ENCODE data around the gene PHYHD1. TPM values are rescaled to one million over a fixed set of nuclear protein-coding genes. Genes with fewer than 3 reads are reported as not detected.
A peak's percentile ranks its signal among the peaks of the same experiment; 100 is the strongest.

Gene PHYHD1
- total RNA-seq: 23.6 TPM

DNA sequence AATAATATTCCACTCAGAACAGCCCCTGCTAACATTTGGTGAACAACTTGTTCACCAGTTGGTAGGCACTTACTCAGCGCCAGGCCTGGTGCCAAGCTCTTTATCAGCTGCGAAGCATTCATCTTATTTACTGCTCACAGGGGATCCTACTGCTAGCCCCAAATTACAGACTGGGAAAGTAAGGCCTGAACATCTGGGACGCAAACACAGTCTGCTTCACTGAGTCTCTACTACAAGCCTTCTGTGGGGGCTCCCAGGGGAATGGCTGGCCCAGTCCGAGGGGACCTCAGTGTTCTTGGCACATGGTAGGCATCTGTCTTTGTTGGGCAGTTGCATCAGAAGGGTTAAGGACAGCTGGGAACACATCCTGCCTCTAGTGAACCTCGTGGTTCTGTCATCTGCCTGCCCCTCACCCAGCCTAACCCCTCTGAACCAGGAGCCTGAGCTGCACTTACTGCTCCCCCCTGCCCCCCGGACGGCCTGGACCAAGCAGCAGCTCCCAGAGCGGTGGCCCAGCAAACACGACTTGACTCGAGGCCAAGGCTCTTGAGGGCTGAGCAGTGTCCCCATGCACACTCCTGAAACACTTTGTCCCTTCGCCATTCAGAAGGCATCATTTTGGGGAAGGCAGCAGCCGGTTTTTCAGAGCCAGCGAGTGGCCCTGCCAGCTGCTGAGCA, at the start of gene PHYHD1:
PHYHD1 (plus strand) TSS at position 602 of the 678 bp plus-strand sequence. CDS start 1,342 bp downstream, outside the sequence.
- Histone ChIP-seq H3K27me3 (no peaks in the 10 kb centered on the region), H3K36me3 (peaks cover 0 to 13% of the 10 kb centered on the region in 2 donors), H3K4me3 (peak within 1 kb of the TSS; percentile 57 to 65), H3K4me1 (peaks cover 76% of the 10 kb centered on the region), H3K27ac (peak within 1 kb of the TSS; percentile 96), H3K9me3 (no peaks in the 10 kb centered on the region)
- TF ChIP-seq, protein P1, sequence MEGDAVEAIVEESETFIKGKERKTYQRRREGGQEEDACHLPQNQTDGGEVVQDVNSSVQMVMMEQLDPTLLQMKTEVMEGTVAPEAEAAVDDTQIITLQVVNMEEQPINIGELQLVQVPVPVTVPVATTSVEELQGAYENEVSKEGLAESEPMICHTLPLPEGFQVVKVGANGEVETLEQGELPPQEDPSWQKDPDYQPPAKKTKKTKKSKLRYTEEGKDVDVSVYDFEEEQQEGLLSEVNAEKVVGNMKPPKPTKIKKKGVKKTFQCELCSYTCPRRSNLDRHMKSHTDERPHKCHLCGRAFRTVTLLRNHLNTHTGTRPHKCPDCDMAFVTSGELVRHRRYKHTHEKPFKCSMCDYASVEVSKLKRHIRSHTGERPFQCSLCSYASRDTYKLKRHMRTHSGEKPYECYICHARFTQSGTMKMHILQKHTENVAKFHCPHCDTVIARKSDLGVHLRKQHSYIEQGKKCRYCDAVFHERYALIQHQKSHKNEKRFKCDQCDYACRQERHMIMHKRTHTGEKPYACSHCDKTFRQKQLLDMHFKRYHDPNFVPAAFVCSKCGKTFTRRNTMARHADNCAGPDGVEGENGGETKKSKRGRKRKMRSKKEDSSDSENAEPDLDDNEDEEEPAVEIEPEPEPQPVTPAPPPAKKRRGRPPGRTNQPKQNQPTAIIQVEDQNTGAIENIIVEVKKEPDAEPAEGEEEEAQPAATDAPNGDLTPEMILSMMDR (IDR thresholded peaks at IDR 0.05): no peak
- no peak for TF ChIP-seq POLR2A (IDR thresholded peaks at IDR 0.05)
- peak in 1 of 2 donors; percentile 70 for TF ChIP-seq POLR2AphosphoS5 (IDR thresholded peaks at IDR 0.05; ENCODE audit: insufficient read depth in 1 of 2, low read depth in 1 of 2)
- intact Hi-C loops (cut with DNase I): no loop called here
- DNase-seq (ENCODE audit: extremely low spot score in 2 of 2): no peak

GRCh38 chr9:128877852-128878251, 42.9 kb upstream of the PHYHD1 start:
- H3K4me3 ChIP-seq: no peak overlapping the region
- intact Hi-C loops (cut with DNase I): no loop called here
- H3K27me3 ChIP-seq: no peaks in the 10 kb centered on the region
- H3K36me3 ChIP-seq: no peaks in the 10 kb centered on the region
- no peak overlapping the region for H3K27ac ChIP-seq
- peaks cover 22% of the 10 kb centered on the region for H3K4me1 ChIP-seq
- DNase-seq (ENCODE audit: extremely low spot score in 2 of 2): no peak
- no peak for TF ChIP-seq POLR2AphosphoS5 (IDR thresholded peaks at IDR 0.05; ENCODE audit: insufficient read depth in 1 of 2, low read depth in 1 of 2)
- no peak for TF ChIP-seq POLR2A (IDR thresholded peaks at IDR 0.05)
- TF ChIP-seq, protein P1 (IDR thresholded peaks at IDR 0.05): no peak
- H3K9me3 ChIP-seq: no peaks in the 10 kb centered on the region

DNA sequence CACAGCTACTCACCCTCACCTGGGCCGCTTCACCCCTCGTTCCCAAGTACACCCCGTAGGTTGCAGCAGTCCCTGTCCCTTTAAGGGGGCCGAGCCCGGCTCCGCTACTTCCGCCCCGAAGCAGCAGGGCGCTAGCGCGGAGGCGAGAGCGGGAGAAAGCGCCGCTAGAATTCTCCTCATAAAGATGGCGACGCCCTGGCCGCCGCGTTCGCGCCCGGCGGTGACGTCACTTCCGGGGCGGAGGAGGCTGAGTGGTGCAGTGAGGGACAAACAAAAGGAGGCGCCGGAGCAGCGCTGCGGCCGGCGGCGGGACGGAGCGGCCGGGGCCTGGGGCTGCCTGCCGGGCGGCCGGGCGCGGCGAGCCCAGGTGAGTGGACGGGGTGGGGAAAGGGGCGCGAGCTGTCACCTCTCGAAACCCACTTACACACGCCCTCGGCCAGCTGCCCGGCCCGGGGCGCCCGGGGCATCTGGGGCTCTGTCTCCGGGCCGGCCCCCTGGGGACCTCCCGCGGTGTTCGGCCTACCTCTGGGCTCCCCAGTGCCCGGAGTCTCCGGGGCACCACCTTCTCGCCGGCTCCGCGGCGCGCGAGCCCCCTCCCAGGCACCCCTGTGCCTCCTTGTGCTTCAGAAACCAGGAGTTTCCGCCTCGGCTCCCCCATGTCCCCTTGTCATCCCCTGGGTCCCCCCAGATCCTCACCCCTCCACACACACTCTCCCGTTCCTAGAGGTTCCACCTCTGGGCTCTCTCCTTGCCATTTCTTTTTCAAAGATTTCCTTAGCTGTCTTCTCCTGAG, 38.7 kb upstream of the PHYHD1 start, which contains the start of the genes KYAT1 and LRRC8A:
KYAT1 (minus strand) TSS at position 67 of the 793 bp plus-strand sequence. CDS start 36,545 bp downstream, outside the sequence.
LRRC8A (plus strand) TSS at position 250 of the 793 bp plus-strand sequence. CDS start 25,032 bp downstream, outside the sequence.
- intact Hi-C loops (cut with DNase I): no loop called here

DNA sequence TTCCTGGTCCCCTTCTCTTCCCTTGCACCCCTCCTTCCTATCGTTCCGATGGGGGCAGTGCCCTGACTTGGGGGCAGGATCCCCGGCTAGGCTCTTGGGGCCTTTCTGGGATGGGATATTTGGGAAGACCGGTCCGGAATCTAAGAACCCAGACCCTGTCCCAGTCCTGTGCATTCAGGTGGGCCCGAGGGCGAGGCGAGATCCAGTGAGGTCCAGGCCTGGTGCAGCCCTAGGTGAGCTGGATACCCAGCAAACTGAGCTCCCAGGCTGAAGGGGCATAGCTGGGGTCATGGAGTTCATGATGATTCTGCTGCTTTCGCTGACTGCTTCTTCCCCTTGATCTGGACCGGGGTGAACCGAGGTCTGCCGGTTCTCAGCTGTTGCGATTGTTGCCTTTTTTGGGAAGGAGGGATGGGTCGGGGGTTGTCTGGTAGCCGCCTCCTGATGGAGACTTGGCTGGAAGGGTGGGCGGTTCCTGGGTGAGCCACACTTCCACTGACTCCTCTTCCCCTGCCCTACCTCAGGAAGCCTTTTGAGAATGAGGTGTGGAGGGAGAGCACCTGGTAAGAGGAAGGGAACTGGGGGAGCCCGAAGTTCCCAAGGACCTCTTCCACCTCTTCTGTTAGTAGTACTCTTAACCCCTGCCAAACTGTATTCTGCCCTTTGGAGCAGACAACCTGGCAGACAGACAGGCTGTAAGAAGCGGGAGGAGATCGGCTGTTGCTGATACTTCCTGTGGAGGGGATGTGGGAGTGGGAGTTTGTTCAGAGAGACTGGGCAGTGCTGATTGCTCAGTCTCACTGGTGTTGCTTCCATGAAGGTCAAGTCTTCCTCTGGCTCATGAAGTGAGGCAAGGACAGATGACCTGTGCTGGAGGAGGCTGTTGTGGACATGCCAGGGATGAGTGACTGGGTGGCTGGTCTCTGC, 37.8 kb upstream of the PHYHD1 start:
- H3K36me3 ChIP-seq: peaks cover 0 to 13% of the 10 kb centered on the region in 2 donors
- TF ChIP-seq POLR2AphosphoS5 (IDR thresholded peaks at IDR 0.05; ENCODE audit: insufficient read depth in 1 of 2, low read depth in 1 of 2) (peak in 1 of 2 donors; percentile 53), POLR2A (IDR thresholded peaks at IDR 0.05) (no peak)
- TF ChIP-seq, protein P1 (IDR thresholded peaks at IDR 0.05): no peak
- H3K4me3 ChIP-seq: peak overlapping the region; percentile 95 to 96
- no peaks in the 10 kb centered on the region for H3K9me3 ChIP-seq
- intact Hi-C loops (cut with DNase I): no loop called here
- H3K27me3 ChIP-seq: no peaks in the 10 kb centered on the region
- peaks cover 73% of the 10 kb centered on the region for H3K4me1 ChIP-seq
- DNase-seq (ENCODE audit: extremely low spot score in 2 of 2): no peak
- H3K27ac ChIP-seq: peak overlapping the region; percentile 98

More for the DNA sequence above, 38.7 kb upstream of the PHYHD1 start, which contains the start of the genes KYAT1 and LRRC8A:
- Histone ChIP-seq H3K4me1 (peaks cover 65% of the 10 kb centered on the region), H3K9me3 (no peaks in the 10 kb centered on the region), H3K4me3 (peak within 1 kb of the TSS; percentile 95 to 96), H3K36me3 (peaks cover 0 to 13% of the 10 kb centered on the region in 2 donors), H3K27ac (peak within 1 kb of the TSS; percentile 98), H3K27me3 (no peaks in the 10 kb centered on the region)
- DNase-seq (ENCODE audit: extremely low spot score in 2 of 2): peak in 1 of 2 donors; percentile 98
- TF ChIP-seq, protein P1 (IDR thresholded peaks at IDR 0.05): no peak
- TF ChIP-seq POLR2A (IDR thresholded peaks at IDR 0.05) (peak in 1 of 2 donors; percentile 67), POLR2AphosphoS5 (IDR thresholded peaks at IDR 0.05; ENCODE audit: insufficient read depth in 1 of 2, low read depth in 1 of 2) (peak; percentile 92 to 96)
